Glutamatergic neuron (in vitro differentiated cells): ENCODE data around the gene LIMS1. TPM values are rescaled to one million over a fixed set of nuclear protein-coding genes. Genes with fewer than 3 reads are reported as not detected.

Experiments used
- DNase-seq: peaks from one replicate; pipeline ENCODE4 v3.0.0; 2022
- H3K27ac Mint-ChIP-seq: one replicate; pipeline ENCODE4 v1.8.0; 2020; ENCODE audit warnings: mild to moderate bottlenecking, mixed read lengths, inconsistent platforms; ENCODE audit not compliant: unreplicated experiment
- H3K27me3 Mint-ChIP-seq: one replicate; pipeline ENCODE4 v1.8.0; 2020; ENCODE audit warnings: mild to moderate bottlenecking, moderate library complexity, mixed read lengths, inconsistent platforms; ENCODE audit not compliant: unreplicated experiment
- H3K36me3 Mint-ChIP-seq: one replicate; pipeline ENCODE4 v1.8.0; 2020; ENCODE audit warnings: mild to moderate bottlenecking, mixed read lengths, inconsistent platforms; ENCODE audit not compliant: unreplicated experiment
- H3K4me1 Mint-ChIP-seq: one replicate; pipeline ENCODE4 v1.8.0; 2020; ENCODE audit warnings: mild to moderate bottlenecking, low read depth, mixed read lengths, inconsistent platforms; ENCODE audit not compliant: unreplicated experiment
- H3K4me3 Mint-ChIP-seq: one replicate; pipeline ENCODE4 v1.8.0; 2020; ENCODE audit warnings: mild to moderate bottlenecking, mixed read lengths, inconsistent platforms; ENCODE audit not compliant: unreplicated experiment
- H3K9me3 Mint-ChIP-seq: one replicate; pipeline ENCODE4 v1.8.0; 2020; ENCODE audit warnings: mild to moderate bottlenecking, moderate library complexity, mixed read lengths, inconsistent platforms; ENCODE audit not compliant: unreplicated experiment
- CTCF ChIP-seq: fragments of 200-600 bp; sonication (generic); IDR thresholded peaks from one replicate; pipeline ENCODE4 v1.5.0; 2021; ENCODE audit not compliant: partially characterized antibody, unreplicated experiment
- total RNA-seq: library from RNA; stranded (reverse); fragmentation: NEBNext Ultra II Directional; extraction: Animal tissue kit (Norgen Biotek cat#: 25700); gene quantifications from one replicate; pipeline ENCODE4 v1.2.1, GENCODE V29; 2021; ENCODE audit not compliant: unreplicated experiment

The LIMS1 gene
- total RNA-seq, 1 donor from 2014 or later: 18.5 TPM

GRCh38 chr2:108588070-108588668, 53.9 kb downstream of the LIMS1 start:
- no peak for DNase-seq
- no peak overlapping the region for H3K27ac Mint-ChIP-seq

GRCh38 chr2:108589372-108589771, 55.1 kb downstream of the LIMS1 start:
- no peak overlapping the region for H3K27ac Mint-ChIP-seq
- H3K36me3 Mint-ChIP-seq: no peaks in the 10 kb centered on the region

More at GRCh38 chr2:108588070-108588668, 53.9 kb downstream of the LIMS1 start:
- no peak overlapping the region for H3K4me3 Mint-ChIP-seq
- H3K4me1 Mint-ChIP-seq: peaks cover 23% of the 10 kb centered on the region
- H3K36me3 Mint-ChIP-seq: no peaks in the 10 kb centered on the region
- TF ChIP-seq CTCF: no peak
- H3K27me3 Mint-ChIP-seq: peaks cover 6% of the 10 kb centered on the region
- H3K9me3 Mint-ChIP-seq: peaks cover 1% of the 10 kb centered on the region

GRCh38 chr2:108589781-108590180, 55.5 kb downstream of the LIMS1 start:
- Mint-ChIP-seq H3K27ac (no peak overlapping the region), H3K36me3 (no peaks in the 10 kb centered on the region), H3K9me3 (peaks cover 1% of the 10 kb centered on the region), H3K4me3 (no peak overlapping the region), H3K4me1 (peaks cover 23% of the 10 kb centered on the region), H3K27me3 (peaks cover 3% of the 10 kb centered on the region)
- no peak for TF ChIP-seq CTCF
- no peak for DNase-seq

More at GRCh38 chr2:108589372-108589771, 55.1 kb downstream of the LIMS1 start:
- no peak for DNase-seq
- Mint-ChIP-seq H3K4me3 (no peak overlapping the region), H3K4me1 (peaks cover 23% of the 10 kb centered on the region), H3K27me3 (peaks cover 6% of the 10 kb centered on the region), H3K9me3 (peaks cover 1% of the 10 kb centered on the region)
- TF ChIP-seq CTCF: no peak

- Mint-ChIP-seq H3K4me1 (peaks cover 22% of the 10 kb centered on the region), H3K9me3 (no peaks in the 10 kb centered on the region), H3K27ac (no peak overlapping the region), H3K4me3 (no peak overlapping the region), H3K27me3 (peaks cover 3% of the 10 kb centered on the region), H3K36me3 (no peaks in the 10 kb centered on the region)
- TF ChIP-seq CTCF: no peak
- no peak for DNase-seq
Measured at GRCh38 chr2:108591163-108591562, 56.9 kb downstream of the LIMS1 start.

GRCh38 chr2:108593547-108594098, 59.4 kb downstream of the LIMS1 start:
- Mint-ChIP-seq H3K36me3 (no peaks in the 10 kb centered on the region), H3K27ac (no peak overlapping the region), H3K4me3 (no peak overlapping the region), H3K9me3 (no peaks in the 10 kb centered on the region), H3K27me3 (peaks cover 5% of the 10 kb centered on the region), H3K4me1 (peaks cover 8% of the 10 kb centered on the region)
- no peak for DNase-seq
- TF ChIP-seq CTCF: no peak
